DMS79 treated with DMSO at 0.1 percent for 48 hours (cell line): ENCODE measurements around the gene PDS5A.
"Not testable (repeated sequence)": the region's sequence is repeated elsewhere in the genome, so short reads cannot be mapped to it uniquely, and the experiment has no call there.

ENCODE experiments used
- DNase-seq: peaks from one replicate; lab custom pipeline; 2025; lab: John Stamatoyannopoulos, UW

Gene PDS5A

GRCh38 chr4:39838431-39838830 is 139.3 kb downstream of the PDS5A start:
- DNase-seq: not testable (repeated sequence)

- no peak for DNase-seq
Measured at GRCh38 chr4:39834269-39834668, 143.4 kb downstream of the PDS5A start.

- no peak for DNase-seq
Measured at GRCh38 chr4:39825741-39826231, 151.9 kb downstream of the PDS5A start.

- no peak for DNase-seq
Measured at GRCh38 chr4:39825090-39825489, 152.6 kb downstream of the PDS5A start.

GRCh38 chr4:39823191-39823590 is 154.5 kb downstream of the PDS5A start:
- no peak for DNase-seq

GRCh38 chr4:39822662-39823061 is 155.0 kb downstream of the PDS5A start:
- no peak for DNase-seq

GRCh38 chr4:39821951-39822350 is 155.8 kb downstream of the PDS5A start:
- DNase-seq: no peak

GRCh38 chr4:39820186-39820585 is 157.5 kb downstream of the PDS5A start:
- DNase-seq: no peak

- DNase-seq: no peak
Measured at GRCh38 chr4:39818646-39819045, 159.1 kb downstream of the PDS5A start.

GRCh38 chr4:39814403-39815185 is 163.1 kb downstream of the PDS5A start:
- no peak for DNase-seq

- not testable (repeated sequence) for DNase-seq
Measured at GRCh38 chr4:39813761-39814160, 163.9 kb downstream of the PDS5A start.

- DNase-seq: not testable (repeated sequence)
Measured at GRCh38 chr4:39813033-39813432, 164.7 kb downstream of the PDS5A start.

- no peak for DNase-seq
Measured at GRCh38 chr4:39812500-39812899, 165.2 kb downstream of the PDS5A start.

GRCh38 chr4:39808231-39808749 is 169.4 kb downstream of the PDS5A start:
- DNase-seq: no peak

- no peak for DNase-seq
Measured at GRCh38 chr4:39802005-39802404, 175.7 kb downstream of the PDS5A start.

GRCh38 chr4:39792976-39793375 is 184.7 kb downstream of the PDS5A start:
- not testable (repeated sequence) for DNase-seq

- no peak for DNase-seq
Measured at GRCh38 chr4:39792529-39792928, 185.2 kb downstream of the PDS5A start.

- DNase-seq: no peak
Measured at GRCh38 chr4:39792128-39792527, 185.6 kb downstream of the PDS5A start.

- DNase-seq: no peak
Measured at GRCh38 chr4:39786838-39787237, 190.9 kb downstream of the PDS5A start.

GRCh38 chr4:39785083-39785482 is 192.6 kb downstream of the PDS5A start:
- DNase-seq: no peak

- not testable (repeated sequence) for DNase-seq
Measured at GRCh38 chr4:39781988-39782387, 195.7 kb downstream of the PDS5A start.
